ENCODE results near the gene NEGR1.

DNA sequence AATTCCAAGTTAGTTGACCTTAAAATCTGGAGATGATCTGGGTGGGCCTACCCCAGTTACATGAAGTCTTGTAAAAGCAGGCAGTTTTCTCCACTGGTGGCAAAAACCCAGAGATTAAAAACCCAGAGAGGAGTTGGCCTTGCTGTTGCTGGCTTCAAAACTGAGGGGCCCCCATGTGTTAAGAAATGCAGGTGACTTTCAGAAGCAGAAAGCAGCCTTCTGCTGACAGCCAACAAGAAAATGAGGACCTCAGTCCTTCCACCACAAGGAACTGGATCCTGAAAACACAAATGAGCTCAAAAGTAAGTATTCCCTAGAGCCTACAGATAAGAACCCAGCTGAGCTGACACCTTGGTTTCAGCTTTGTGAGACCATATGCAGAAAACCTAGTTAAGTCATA lies 857.8 kb downstream of the NEGR1 start:
- TF ChIP-seq POLR2A (IDR thresholded peaks at IDR 0.05) (no peak), CTCF (IDR thresholded peaks at IDR 0.05) (no peak)

All from heart left ventricle (tissue), 13 donors.